Gastroesophageal sphincter (tissue), 4 donors: ENCODE results near the gene UNK. TPM values are rescaled to one million over a fixed set of nuclear protein-coding genes. Genes with fewer than 3 reads are reported as not detected.
"Not testable (repeated sequence)": the region's sequence is repeated elsewhere in the genome, so short reads cannot be mapped to it uniquely, and the experiment has no call there.

Experiments used
- ATAC-seq: fragments of 150-250 bp; one replicate; pipeline ENCODE4 v1.9.1; 2016; ENCODE audit warnings: mild to moderate bottlenecking, moderate library complexity
- H3K27ac ChIP-seq, 4 donors: fragments of 200-600 bp; sonication (generic) in 3 of 4; 1 replicate in 3 of 4; 2 replicates in 1 of 4; pipeline ENCODE4 v1.5.1; 2016 to 2019
- H3K27me3 ChIP-seq: fragments of 200-600 bp; sonication (generic); one replicate; pipeline ENCODE4 v1.5.1; 2019
- H3K36me3 ChIP-seq, 2 donors: fragments of 200-600 bp; sonication (generic); one replicate each; pipeline ENCODE4 v1.5.1; 2019; ENCODE audit warnings: control low read depth in 1 of 2
- H3K4me1 ChIP-seq, 3 donors: fragments of 200-600 bp; sonication (generic); 1 replicate in 2 of 3; 2 replicates in 1 of 3; pipeline ENCODE4 v1.5.1; 2016 to 2019; ENCODE audit warnings: control low read depth in 2 of 3
- H3K4me3 ChIP-seq, 2 donors: fragments of 200-600 bp; sonication (generic); one replicate each; pipeline ENCODE4 v1.5.1; 2019; ENCODE audit warnings: mild to moderate bottlenecking in 1 of 2, moderate library complexity in 1 of 2
- H3K9me3 ChIP-seq, 3 donors: fragments of 200-600 bp; sonication (generic); one replicate each; pipeline ENCODE4 v1.5.1; 2017 to 2019; ENCODE audit warnings: control low read depth in 2 of 3
- EP300 ChIP-seq: sonication (generic); formaldehyde crosslinking; IDR thresholded peaks from one replicate; pipeline ENCODE4 v1.6.1; 2017; ENCODE audit warnings: antibody characterized with exemption, mild to moderate bottlenecking
- POLR2A ChIP-seq, 2 donors: fragments of 450-650 bp; IDR thresholded peaks; one replicate each; pipeline ENCODE4 v1.6.1; 2017; ENCODE audit warnings: antibody characterized with exemption in 2 of 2, mild to moderate bottlenecking in 2 of 2, moderate library complexity in 1 of 2
- POLR2AphosphoS5 ChIP-seq: sonication (generic); formaldehyde crosslinking; IDR thresholded peaks from one replicate; pipeline ENCODE4 v1.6.1; 2017; ENCODE audit warnings: antibody characterized with exemption
- WGBS, 2 donors: methylation state at CpG; one replicate each; pipeline ENCODE4 v1.1.5; 2018; ENCODE audit warnings: low coverage in 1 of 2; 5-methylcytosine and 5-hydroxymethylcytosine counted together
- total RNA-seq, 4 donors: library from RNA; depleted of rRNA; stranded (reverse); fragments of >200 nt; gene quantifications; one replicate each; pipeline ENCODE4 v1.1.0, GENCODE V29; 2016
- TF ChIP-seq, protein P1 (sequence below), 4 experiments: fragments of 200-600 bp in 2 of 4; fragments of 450-650 bp in 2 of 4; sonication (generic) in 1 of 4; IDR thresholded peaks; one replicate each; pipeline ENCODE4 v1.5.1; 2017 to 2019; ENCODE audit warnings: antibody characterized with exemption in 4 of 4, mild to moderate bottlenecking in 2 of 4, moderate library complexity in 2 of 4

UNK gene
- total RNA-seq, 4 donors from 2014 or later: 9.8 to 41.6 (median 21.0) TPM

DNA sequence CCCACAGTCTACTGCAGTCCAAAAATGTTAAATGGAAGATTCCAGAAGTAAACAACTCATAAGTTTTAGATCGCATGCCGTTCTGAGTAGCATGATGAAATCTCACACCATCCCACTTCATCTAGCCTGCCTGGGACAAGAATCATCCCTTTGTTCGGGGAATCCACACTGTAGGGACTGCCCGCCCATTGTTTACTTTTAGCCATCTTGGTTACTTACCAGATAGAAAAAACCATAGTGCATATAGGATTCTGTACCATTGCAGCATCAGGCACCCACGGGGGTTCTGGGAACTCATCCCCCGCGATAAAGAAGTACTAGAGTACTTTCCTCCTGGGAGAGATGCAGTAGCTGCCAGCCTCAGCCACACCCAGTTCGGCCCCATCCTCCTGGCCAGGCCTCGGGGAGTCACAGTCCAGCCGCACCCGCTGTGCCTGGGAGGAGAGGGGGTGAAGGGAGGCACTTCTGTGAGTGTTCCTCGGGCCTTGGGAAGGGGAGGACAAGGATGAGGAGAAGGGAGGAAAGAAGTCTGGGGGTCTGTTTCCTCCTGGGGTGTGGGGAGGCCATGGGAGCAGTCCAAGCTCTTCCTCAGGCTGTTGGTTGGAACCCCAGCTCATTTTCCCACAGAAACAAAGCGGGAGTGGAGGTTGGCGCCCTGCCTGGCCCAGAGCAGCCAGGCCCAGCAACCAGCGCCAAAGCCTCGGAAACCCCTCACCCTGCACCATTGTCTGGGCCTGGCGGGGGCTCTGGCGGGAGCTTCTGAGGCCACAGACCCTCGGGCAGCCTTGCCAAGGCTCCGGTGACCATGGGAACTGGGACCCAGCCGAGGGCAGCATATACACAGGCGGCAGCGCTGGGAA, 84.9 kb downstream of the UNK start:
- peaks cover 3 to 76% (median 37%) of the 10 kb centered on the region in 3 donors for H3K4me1 ChIP-seq

DNA sequence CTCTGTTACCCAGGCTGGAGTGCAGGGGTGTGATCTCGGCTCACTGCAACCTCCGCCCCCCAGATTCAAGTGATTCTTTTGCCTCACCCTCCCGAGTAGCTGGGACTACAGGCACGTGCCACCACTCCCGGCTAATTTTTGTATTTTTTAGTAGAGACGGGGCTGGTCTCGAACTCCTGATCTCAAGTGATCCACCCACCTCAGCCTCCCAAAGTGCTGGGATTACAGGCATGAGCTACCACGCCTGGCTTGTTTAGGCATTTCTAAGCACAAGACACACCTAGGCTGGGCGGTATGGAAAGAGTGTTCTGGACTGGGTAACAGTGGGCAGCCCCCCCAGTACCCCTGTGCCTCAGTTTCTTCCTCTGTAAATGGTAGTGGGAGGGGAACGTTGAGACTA, 85.6 kb downstream of the UNK start:
- Histone ChIP-seq H3K27ac (peak overlapping the region; percentile 85 to 99 (median 92)), H3K4me1 (peaks cover 3 to 76% (median 37%) of the 10 kb centered on the region in 3 donors), H3K36me3 (peaks cover 0 to 16% of the 10 kb centered on the region in 2 donors), H3K4me3 (peak overlapping the region in 1 of 2 donors; percentile 42)
- H3K9me3 ChIP-seq, ATAC-seq, H3K27me3 ChIP-seq: not testable (repeated sequence)
- WGBS, 2 donors: 36 to 62% methylated on average over 4 to 7 of the region's 10 CpGs

More for the DNA sequence above, 84.9 kb downstream of the UNK start:
- Histone ChIP-seq H3K36me3 (peaks cover 0 to 9% of the 10 kb centered on the region in 2 donors), H3K9me3 (no peaks in the 10 kb centered on the region), H3K27me3 (no peaks in the 10 kb centered on the region), H3K27ac (peak overlapping the region; percentile 85 to 99 (median 92)), H3K4me3 (peak overlapping the region in 1 of 2 donors; percentile 42)
- 6 to 16% methylated on average over 5 to 7 of the region's 23 CpGs for WGBS, 2 donors
- TF ChIP-seq, protein P1, sequence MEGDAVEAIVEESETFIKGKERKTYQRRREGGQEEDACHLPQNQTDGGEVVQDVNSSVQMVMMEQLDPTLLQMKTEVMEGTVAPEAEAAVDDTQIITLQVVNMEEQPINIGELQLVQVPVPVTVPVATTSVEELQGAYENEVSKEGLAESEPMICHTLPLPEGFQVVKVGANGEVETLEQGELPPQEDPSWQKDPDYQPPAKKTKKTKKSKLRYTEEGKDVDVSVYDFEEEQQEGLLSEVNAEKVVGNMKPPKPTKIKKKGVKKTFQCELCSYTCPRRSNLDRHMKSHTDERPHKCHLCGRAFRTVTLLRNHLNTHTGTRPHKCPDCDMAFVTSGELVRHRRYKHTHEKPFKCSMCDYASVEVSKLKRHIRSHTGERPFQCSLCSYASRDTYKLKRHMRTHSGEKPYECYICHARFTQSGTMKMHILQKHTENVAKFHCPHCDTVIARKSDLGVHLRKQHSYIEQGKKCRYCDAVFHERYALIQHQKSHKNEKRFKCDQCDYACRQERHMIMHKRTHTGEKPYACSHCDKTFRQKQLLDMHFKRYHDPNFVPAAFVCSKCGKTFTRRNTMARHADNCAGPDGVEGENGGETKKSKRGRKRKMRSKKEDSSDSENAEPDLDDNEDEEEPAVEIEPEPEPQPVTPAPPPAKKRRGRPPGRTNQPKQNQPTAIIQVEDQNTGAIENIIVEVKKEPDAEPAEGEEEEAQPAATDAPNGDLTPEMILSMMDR (IDR thresholded peaks at IDR 0.05): no peak
- TF ChIP-seq POLR2AphosphoS5 (peak; percentile 60), POLR2A (IDR thresholded peaks at IDR 0.05) (peak in 1 of 2 donors; percentile 35), EP300 (no peak)
- peak; percentile 60 for ATAC-seq

DNA sequence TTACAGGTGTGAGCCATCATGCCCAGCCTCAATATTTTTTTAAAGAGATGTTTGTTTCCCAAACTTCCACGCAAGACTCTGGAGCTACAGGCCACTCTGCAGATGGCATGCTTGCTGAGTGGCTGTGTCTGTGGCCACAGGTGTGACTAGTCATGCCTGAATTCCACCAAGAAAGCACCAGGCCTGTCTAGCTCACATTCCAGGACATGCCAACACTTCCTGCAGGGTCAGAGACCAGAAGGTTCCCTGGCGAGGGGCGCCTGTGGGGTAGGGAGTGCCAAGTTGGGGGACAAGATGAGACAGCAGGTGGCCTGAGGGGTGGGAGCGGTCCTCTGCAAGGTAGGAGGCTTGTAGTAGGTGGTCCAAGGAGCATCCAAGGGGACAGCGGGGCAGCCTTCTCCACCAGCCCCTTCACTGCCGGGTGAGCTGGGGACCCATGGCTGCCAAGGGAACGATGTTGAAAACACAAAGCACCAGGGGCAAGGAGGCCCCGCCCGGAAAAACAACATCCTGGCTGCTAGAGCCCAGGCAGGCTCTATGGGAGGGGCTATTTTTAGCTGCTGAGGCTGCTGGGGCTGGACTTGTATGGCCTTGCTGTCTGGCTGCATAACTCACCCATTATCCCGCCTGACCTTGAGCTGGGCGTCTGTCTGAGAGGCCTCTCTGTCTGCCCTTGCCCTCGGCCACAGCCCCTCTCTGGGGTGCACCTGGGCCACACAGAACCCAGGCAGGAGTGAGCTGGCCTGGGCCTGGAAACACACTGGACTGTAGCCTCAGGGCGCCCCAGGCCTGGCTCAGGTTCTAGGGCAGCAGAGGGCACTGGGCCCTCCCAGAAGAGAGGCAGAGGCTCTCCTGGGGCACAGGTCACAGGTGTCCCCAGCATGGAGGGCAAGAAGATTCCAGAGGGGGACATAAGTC, 88.1 kb downstream of the UNK start:
- peak; percentile 62 for TF ChIP-seq POLR2AphosphoS5
- no peak for TF ChIP-seq EP300
- TF ChIP-seq POLR2A (IDR thresholded peaks at IDR 0.05): peak; percentile 19 to 49
- TF ChIP-seq, protein P1 (IDR thresholded peaks at IDR 0.05): peak in 1 of 4 experiments; percentile 7
- no CpG with 5 or more reads among the region's 13 CpGs for WGBS, 2 donors
- no peaks in the 10 kb centered on the region for H3K9me3 ChIP-seq
- H3K36me3 ChIP-seq: peaks cover 0 to 24% of the 10 kb centered on the region in 2 donors
- peak overlapping the region; percentile 75 to 99 (median 96) for H3K27ac ChIP-seq
- no peaks in the 10 kb centered on the region for H3K27me3 ChIP-seq
- H3K4me1 ChIP-seq: peaks cover 12 to 98% (median 52%) of the 10 kb centered on the region in 3 donors
- peak; percentile 70 for ATAC-seq
- H3K4me3 ChIP-seq: no peak overlapping the region

DNA sequence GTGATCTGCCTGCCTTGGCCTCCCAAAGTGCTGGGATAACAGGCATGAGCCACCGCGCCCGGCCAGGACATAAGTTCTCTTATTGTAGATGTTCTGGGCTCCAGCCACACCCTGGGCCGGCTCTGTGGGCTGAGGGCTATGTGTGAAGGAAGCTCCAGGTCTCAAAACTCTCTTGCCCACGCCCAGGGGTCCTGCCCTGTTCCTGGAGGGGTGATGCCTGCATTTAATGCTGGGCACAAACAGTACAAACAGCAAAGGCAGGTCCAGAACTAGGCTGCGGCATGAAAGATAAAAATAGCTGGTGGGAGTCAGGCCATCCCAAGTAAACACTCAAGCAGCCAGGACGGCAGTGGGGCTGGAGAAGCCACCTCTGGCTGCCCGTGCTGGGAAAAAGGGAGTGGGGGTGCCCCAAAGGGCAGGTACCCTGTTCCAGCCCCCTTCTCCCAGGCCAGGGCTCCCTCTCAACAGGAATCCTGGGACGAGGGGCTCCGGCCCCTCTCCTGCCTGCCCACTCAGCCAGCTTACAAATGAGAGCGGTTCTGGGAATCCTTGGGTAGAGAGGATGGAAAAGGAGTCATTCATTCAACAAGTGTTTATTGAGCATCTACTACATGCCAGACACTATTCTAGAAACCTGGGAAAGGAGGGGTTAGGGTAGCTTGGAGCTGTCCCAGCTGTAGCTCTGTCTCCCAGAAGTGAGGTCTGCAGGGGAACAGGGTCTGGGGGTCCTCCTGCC, 89.1 kb downstream of the UNK start:
- no peak for ATAC-seq
- peak in 1 of 2 donors; percentile 4 for TF ChIP-seq POLR2A (IDR thresholded peaks at IDR 0.05)
- no peak for TF ChIP-seq POLR2AphosphoS5
- Histone ChIP-seq H3K4me1 (peaks cover 12 to 99% (median 49%) of the 10 kb centered on the region in 3 donors), H3K27ac (peak overlapping the region; percentile 75 to 99 (median 96)), H3K9me3 (no peaks in the 10 kb centered on the region), H3K36me3 (peaks cover 0 to 24% of the 10 kb centered on the region in 2 donors), H3K4me3 (no peak overlapping the region), H3K27me3 (no peaks in the 10 kb centered on the region)
- WGBS, 2 donors: 5 to 83% methylated on average over 3 to 4 of the region's 11 CpGs

DNA sequence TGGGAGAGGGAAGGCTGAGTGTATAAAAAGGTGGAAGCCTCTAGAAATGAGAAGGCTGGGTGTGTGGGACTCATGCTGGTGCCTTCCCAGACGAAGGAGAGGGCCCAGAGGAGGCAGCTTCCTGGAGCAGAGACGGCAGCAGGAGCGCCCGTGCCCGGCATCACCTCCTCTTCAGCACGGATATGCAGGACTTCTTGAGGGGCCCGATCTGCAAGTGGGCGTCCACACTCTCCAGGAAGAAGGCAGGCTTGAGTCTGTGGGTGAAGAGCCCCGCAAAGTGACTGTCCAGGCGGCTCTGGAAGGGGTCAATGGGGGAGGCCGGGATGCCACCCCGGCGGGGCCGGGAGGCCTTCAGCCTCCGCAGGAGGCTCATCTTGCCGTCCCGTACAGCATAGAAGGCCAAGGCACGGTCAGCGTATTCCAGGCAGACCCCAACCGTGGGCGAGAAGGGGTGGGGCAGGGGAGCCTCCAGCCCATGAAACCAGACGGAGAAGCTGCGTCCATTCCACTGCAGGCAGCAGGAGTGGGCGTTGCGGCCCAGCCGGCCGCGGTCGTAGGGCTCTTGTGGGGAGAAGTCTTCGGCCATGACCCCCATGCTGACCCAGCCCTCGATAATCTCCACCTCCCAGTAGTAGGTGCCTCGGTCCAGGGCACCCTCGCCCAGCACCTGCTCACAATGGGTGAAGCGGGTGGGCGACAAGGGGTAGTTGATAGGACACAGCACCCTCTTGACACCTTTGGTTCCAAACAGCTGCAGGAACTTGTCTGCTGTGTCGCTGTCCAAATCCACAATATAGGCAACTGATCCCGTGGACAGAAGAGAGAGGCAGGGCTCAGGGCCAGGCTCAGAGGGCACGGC, 89.9 kb downstream of the UNK start:
- Histone ChIP-seq H3K27ac (peak overlapping the region; percentile 75 to 99 (median 96)), H3K9me3 (no peaks in the 10 kb centered on the region), H3K36me3 (peaks cover 0 to 24% of the 10 kb centered on the region in 2 donors), H3K27me3 (no peaks in the 10 kb centered on the region), H3K4me1 (peaks cover 12 to 96% (median 47%) of the 10 kb centered on the region in 3 donors), H3K4me3 (no peak overlapping the region)
- TF ChIP-seq EP300: no peak
- TF ChIP-seq POLR2AphosphoS5: no peak
- TF ChIP-seq, protein P1 (IDR thresholded peaks at IDR 0.05): no peak
- TF ChIP-seq POLR2A (IDR thresholded peaks at IDR 0.05): no peak
- 73 to 85% methylated on average over 2 to 13 of the region's 38 CpGs for WGBS, 2 donors
- ATAC-seq: no peak
